Loucy (cell line): Measurements from ENCODE around the gene MUC5B.

Source experiments
- H2AFZ ChIP-seq: fragments of 200-600 bp; sonication (generic); 2 replicates; pipeline ENCODE4 v1.6.0; 2016; ENCODE audit warnings: antibody characterized with exemption, mild to moderate bottlenecking, low read length, moderate library complexity
- H3F3A ChIP-seq: fragments of 200-600 bp; 2 replicates; pipeline ENCODE4 v1.6.0; 2016; ENCODE audit warnings: antibody characterized with exemption, low read depth, mild to moderate bottlenecking
- H3K27me3 ChIP-seq: fragments of 200-600 bp; sonication (generic); 2 replicates; pipeline ENCODE4 v1.6.1; 2014; ENCODE audit warnings: low read length, mild to moderate bottlenecking; ENCODE audit not compliant: insufficient read depth, poor library complexity, severe bottlenecking
- H3K36me3 ChIP-seq: fragments of 200-600 bp; sonication (generic); 2 replicates; pipeline ENCODE4 v1.6.1; 2016; ENCODE audit warnings: low read length; ENCODE audit not compliant: insufficient read depth
- H3K4me1 ChIP-seq: fragments of 200-600 bp; sonication (generic); 2 replicates; pipeline ENCODE4 v1.5.1; 2014; ENCODE audit warnings: low read length, mild to moderate bottlenecking; ENCODE audit not compliant: insufficient read depth, poor library complexity, severe bottlenecking
- H3K4me2 ChIP-seq: fragments of 200-600 bp; sonication (generic); 2 replicates; pipeline ENCODE4 v1.6.0; 2014; ENCODE audit warnings: antibody characterized with exemption, low read length, low read depth, mild to moderate bottlenecking; ENCODE audit not compliant: poor library complexity, severe bottlenecking
- H3K4me3 ChIP-seq: fragments of 200-600 bp; sonication (generic); 2 replicates; pipeline ENCODE4 v1.5.1; 2014; ENCODE audit warnings: low read length, mild to moderate bottlenecking, mixed read lengths; ENCODE audit not compliant: poor library complexity, severe bottlenecking
- H3K79me2 ChIP-seq: fragments of 200-600 bp; sonication (generic); 2 replicates; pipeline ENCODE4 v1.6.1; 2014; ENCODE audit warnings: low read length; ENCODE audit not compliant: insufficient read depth
- H3K9ac ChIP-seq: fragments of 200-600 bp; sonication (generic); 2 replicates; pipeline ENCODE4 v1.6.0; 2014; ENCODE audit warnings: mild to moderate bottlenecking, low read depth, low read length, moderate library complexity; ENCODE audit not compliant: poor library complexity, severe bottlenecking
- H3K9me2 ChIP-seq: fragments of 200-600 bp; sonication (generic); replicated peaks from 2 replicates; pipeline ENCODE4 v1.6.1; 2016; ENCODE audit warnings: low read depth, low read length, mixed read lengths
- H3K9me3 ChIP-seq: fragments of 200-600 bp; sonication (generic); 2 replicates; pipeline ENCODE4 v1.6.1; 2014; ENCODE audit warnings: mild to moderate bottlenecking, antibody characterized with exemption, low read length, low read depth; ENCODE audit not compliant: insufficient read depth
- H4K20me1 ChIP-seq: fragments of 200-600 bp; sonication (generic); 2 replicates; pipeline ENCODE4 v1.6.0; 2014; ENCODE audit warnings: antibody characterized with exemption, low read length, mild to moderate bottlenecking; ENCODE audit not compliant: insufficient read depth, poor library complexity, severe bottlenecking
- EZH2phosphoT487 ChIP-seq: fragments of 200-600 bp; IDR thresholded peaks from 2 replicates; pipeline ENCODE4 v1.6.1; 2018; ENCODE audit warnings: antibody characterized with exemption, mild to moderate bottlenecking, moderate library complexity, borderline replicate concordance
- TF ChIP-seq, protein P1 (sequence below): fragments of 200-600 bp; sonication (generic); conservative IDR thresholded peaks from 2 replicates; pipeline ENCODE4 v1.5.1; 2014; ENCODE audit warnings: mild to moderate bottlenecking, antibody characterized with exemption, low read length

Gene MUC5B

DNA sequence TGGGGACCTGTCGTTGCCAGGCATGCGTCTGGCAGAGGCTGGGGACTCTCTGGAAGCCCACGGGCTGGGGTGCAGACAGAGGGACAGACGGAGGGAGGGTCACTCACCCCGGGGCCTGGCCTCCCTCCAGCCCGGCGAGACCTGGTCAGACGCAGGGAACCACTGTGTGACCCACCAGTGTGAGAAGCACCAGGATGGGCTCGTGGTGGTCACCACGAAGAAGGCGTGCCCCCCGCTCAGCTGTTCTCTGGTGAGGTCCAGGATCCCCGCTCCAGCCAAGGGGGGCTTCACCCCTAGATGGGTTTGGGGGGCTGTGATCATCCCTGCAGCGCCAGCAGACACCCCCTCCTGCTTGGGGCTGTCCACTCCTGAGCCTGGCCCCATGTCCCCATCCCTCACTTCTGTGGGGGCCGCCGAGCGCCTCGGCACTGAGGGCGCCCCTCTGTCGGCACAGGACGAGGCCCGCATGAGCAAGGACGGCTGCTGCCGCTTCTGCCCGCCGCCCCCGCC lies 23.6 kb upstream of the MUC5B start:
- no peak overlapping the region for H3K4me3 ChIP-seq
- no peak overlapping the region for H3K4me2 ChIP-seq
- no peaks in the 10 kb centered on the region for H3K4me1 ChIP-seq
- no peaks in the 10 kb centered on the region for H3K9me2 ChIP-seq
- no peaks in the 10 kb centered on the region for H3K79me2 ChIP-seq
- no peak overlapping the region for H3K9ac ChIP-seq
- H3K9me3 ChIP-seq, result peaks cover 6% of the 10 kb centered on the region; the same call in 1 of the 2 replicates
- no peak overlapping the region for H2AFZ ChIP-seq
- H3K36me3 ChIP-seq, result no peaks in the 10 kb centered on the region
- H3K27me3 ChIP-seq, result no peaks in the 10 kb centered on the region
- H3F3A ChIP-seq, result no peaks in the 10 kb centered on the region
- no peaks in the 10 kb centered on the region for H4K20me1 ChIP-seq
- TF ChIP-seq EZH2phosphoT487, result no peak
- TF ChIP-seq, protein P1, sequence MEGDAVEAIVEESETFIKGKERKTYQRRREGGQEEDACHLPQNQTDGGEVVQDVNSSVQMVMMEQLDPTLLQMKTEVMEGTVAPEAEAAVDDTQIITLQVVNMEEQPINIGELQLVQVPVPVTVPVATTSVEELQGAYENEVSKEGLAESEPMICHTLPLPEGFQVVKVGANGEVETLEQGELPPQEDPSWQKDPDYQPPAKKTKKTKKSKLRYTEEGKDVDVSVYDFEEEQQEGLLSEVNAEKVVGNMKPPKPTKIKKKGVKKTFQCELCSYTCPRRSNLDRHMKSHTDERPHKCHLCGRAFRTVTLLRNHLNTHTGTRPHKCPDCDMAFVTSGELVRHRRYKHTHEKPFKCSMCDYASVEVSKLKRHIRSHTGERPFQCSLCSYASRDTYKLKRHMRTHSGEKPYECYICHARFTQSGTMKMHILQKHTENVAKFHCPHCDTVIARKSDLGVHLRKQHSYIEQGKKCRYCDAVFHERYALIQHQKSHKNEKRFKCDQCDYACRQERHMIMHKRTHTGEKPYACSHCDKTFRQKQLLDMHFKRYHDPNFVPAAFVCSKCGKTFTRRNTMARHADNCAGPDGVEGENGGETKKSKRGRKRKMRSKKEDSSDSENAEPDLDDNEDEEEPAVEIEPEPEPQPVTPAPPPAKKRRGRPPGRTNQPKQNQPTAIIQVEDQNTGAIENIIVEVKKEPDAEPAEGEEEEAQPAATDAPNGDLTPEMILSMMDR, result no peak

DNA sequence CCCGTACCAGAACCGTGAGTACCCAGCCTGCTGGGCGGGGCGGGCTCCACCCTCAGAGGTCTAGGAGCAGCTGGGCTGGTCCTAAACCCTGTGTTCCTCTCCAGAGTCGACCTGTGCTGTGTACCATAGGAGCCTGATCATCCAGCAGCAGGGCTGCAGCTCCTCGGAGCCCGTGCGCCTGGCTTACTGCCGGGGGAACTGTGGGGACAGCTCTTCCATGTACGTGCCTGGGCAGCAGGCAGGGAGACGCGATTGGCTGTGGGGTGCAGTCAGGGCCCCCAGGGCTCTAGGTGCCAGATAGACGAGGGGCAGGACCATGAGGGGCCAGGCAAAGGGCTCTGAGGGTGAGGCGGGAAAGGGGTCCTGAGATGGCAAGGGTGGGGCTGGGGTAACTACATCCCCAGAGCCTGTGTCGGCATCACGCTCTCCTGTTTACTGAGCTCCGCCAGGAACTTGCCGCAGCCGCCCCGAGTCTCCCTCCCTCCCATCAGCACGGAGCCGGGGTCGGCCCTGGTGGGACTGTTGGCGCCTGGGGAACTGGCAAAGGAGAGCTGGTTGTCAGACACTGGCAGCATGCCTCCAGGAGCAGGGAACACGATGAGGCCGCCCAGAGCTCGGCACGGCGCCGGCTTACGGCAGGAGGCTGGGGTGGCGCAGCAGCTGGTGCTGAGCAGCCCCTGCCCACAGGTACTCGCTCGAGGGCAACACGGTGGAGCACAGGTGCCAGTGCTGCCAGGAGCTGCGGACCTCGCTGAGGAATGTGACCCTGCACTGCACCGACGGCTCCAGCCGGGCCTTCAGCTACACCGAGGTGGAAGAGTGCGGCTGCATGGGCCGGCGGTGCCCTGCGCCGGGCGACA lies 22.9 kb upstream of the MUC5B start:
- H4K20me1 ChIP-seq, result no peaks in the 10 kb centered on the region
- no peak overlapping the region for H3K4me3 ChIP-seq
- H3K9me3 ChIP-seq, result peaks cover 6% of the 10 kb centered on the region; the same call in 1 of the 2 replicates
- no peaks in the 10 kb centered on the region for H3K4me1 ChIP-seq
- H3F3A ChIP-seq, result no peaks in the 10 kb centered on the region
- no peaks in the 10 kb centered on the region for H3K9me2 ChIP-seq
- no peak overlapping the region for H3K4me2 ChIP-seq
- TF ChIP-seq, protein P1, result no peak
- H2AFZ ChIP-seq, result no peak overlapping the region
- H3K9ac ChIP-seq, result no peak overlapping the region
- H3K27me3 ChIP-seq, result no peaks in the 10 kb centered on the region
- H3K79me2 ChIP-seq, result no peaks in the 10 kb centered on the region
- no peaks in the 10 kb centered on the region for H3K36me3 ChIP-seq

DNA sequence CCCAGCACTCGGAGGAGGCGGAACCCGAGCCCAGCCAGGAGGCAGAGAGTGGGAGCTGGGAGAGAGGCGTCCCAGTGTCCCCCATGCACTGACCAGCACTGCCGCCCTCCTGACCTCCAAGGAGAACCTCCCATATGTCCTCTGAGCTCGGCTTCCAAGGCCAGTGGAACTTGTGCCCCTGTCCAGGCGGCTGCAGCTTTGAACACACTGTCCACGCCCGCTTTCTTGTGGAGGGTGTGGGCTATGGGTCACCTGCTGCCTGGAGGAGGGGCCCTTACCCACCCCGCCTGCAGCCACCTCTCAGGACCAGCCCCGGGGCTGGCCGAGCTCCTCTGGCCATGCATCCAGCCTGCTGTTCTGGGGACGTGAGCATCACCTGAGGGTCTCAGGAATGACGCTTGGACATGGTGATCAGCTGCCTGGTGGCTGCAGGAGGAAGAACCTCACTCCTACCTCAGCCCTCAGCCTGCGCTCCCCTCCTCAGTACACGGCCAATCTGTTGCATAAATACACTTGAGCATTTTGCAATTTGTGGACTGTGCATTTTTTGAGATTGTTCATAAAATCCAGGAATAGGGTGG lies 22.2 kb upstream of the MUC5B start:
- Histone ChIP-seq H3F3A (no peaks in the 10 kb centered on the region), H3K9me2 (no peaks in the 10 kb centered on the region), H3K36me3 (no peaks in the 10 kb centered on the region), H2AFZ (no peak overlapping the region), H3K4me1 (no peaks in the 10 kb centered on the region), H3K9ac (no peak overlapping the region), H3K9me3 (peaks cover 6% of the 10 kb centered on the region; the same call in 1 of the 2 replicates), H3K27me3 (no peaks in the 10 kb centered on the region), H3K79me2 (no peaks in the 10 kb centered on the region), H3K4me2 (no peak overlapping the region), H4K20me1 (no peaks in the 10 kb centered on the region), H3K4me3 (no peak overlapping the region)
- TF ChIP-seq, protein P1, result no peak
- TF ChIP-seq EZH2phosphoT487, result no peak
